ENCODE results near the gene GNB3.
A peak's percentile ranks its signal among the peaks of the same experiment; 100 is the strongest.

GNB3 gene

GRCh38 chr12:6840761-6841515, at the start of gene GNB3:
Gene GNB3, plus strand, starts transcription at chr12:6840925. Its CDS starts 363 bp downstream, at chr12:6841288.
- no peak for DNase-seq (ENCODE audit: low spot score in 2 of 2)
- H3K27ac Mint-ChIP-seq = no peak within 1 kb of the TSS
- H3K4me3 Mint-ChIP-seq = no peak within 1 kb of the TSS
- peaks cover under 1% of the 10 kb centered on the region for H3K4me1 Mint-ChIP-seq
- ATAC-seq = no peak
- H3K36me3 Mint-ChIP-seq = no peaks in the 10 kb centered on the region
- H3K9me3 Mint-ChIP-seq = no peaks in the 10 kb centered on the region

DNA sequence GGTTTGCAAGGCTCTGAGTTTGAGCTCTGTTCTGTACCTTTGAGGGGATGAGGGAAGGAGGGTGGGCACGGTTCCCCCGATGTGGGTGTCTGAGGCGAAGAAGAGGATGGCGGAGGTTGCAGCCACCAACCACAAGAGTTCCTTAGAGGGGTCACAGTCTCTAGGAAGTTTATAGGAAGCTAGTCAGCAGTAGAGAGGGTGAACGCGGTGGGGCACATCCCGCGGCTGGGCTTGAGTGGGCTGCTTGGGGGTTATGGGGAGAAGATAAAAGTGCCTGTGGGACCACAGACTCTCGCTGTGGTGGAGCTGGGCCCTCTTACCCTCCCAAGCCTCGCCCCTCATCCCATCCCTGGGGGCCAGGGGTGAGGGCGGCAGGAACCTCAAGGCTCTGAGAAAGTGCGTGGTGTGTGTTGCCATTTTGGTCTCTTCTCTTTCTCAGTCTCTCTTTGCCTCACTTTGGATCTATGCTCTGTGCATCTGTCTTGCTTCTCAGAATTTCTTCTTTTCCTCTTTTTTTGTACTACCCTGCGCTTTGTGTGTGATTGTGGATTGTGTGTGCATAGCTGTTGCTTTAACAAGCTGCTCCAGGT, 48.7 kb upstream of the GNB3 start:
- DNase-seq (ENCODE audit: low spot score in 2 of 2) = no peak
- Mint-ChIP-seq H3K36me3 (peaks cover 12% of the 10 kb centered on the region), H3K4me1 (peaks cover 27% of the 10 kb centered on the region), H3K4me3 (peak overlapping the region; percentile 61), H3K9me3 (no peaks in the 10 kb centered on the region), H3K27ac (peak overlapping the region; percentile 76)
- ATAC-seq = peak; percentile 25

DNA sequence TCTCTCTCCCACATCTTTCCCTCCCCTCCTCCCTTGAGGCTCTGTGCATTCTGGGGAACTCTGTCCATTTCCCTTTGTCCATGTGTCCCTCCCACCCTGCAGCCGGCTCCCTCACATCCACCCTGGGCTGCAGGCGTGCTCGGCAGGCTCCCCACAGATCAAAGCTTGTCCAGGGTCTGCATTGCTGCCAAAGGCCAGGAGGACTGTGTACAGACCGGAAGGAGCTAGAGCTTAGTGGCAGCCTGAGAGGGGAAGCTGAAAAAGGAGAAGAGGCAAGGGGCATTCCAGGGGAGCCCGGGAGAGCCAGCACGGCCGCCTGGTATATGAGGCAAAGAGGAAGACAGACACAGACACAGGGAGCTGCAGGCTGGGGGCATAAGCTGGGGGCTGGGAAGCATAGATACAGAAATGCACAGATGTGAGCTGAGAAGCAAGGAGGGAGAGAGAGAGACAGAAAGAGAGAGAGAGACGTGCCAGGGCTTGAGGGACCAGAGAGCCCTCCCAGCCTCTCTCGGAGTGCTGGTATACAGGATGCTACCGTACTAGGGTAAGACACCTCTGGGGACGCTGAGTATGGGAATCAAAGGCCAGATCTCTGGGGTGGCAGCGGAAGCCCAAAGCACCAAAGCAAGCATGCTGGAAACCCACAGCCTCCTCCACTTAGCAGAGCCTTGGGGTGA, 48.1 kb upstream of the GNB3 start:
- Mint-ChIP-seq H3K9me3 (no peaks in the 10 kb centered on the region), H3K36me3 (peaks cover 12% of the 10 kb centered on the region), H3K4me3 (peak overlapping the region; percentile 61), H3K4me1 (peaks cover 26% of the 10 kb centered on the region), H3K27ac (peak overlapping the region; percentile 76)
- peak; percentile 40 for ATAC-seq
- no peak for DNase-seq (ENCODE audit: low spot score in 2 of 2)

GRCh38 chr12:6795088-6795487, 45.6 kb upstream of the GNB3 start:
- peaks cover 12% of the 10 kb centered on the region for H3K36me3 Mint-ChIP-seq
- no peak for DNase-seq (ENCODE audit: low spot score in 2 of 2)
- H3K4me3 Mint-ChIP-seq = no peak overlapping the region
- H3K4me1 Mint-ChIP-seq = peaks cover 15% of the 10 kb centered on the region
- ATAC-seq = no peak
- H3K27ac Mint-ChIP-seq = no peak overlapping the region
- no peaks in the 10 kb centered on the region for H3K9me3 Mint-ChIP-seq

- Mint-ChIP-seq H3K4me3 (no peak overlapping the region), H3K27ac (no peak overlapping the region), H3K36me3 (peaks cover 14% of the 10 kb centered on the region), H3K4me1 (peaks cover 14% of the 10 kb centered on the region), H3K9me3 (no peaks in the 10 kb centered on the region)
- ATAC-seq = no peak
- no peak for DNase-seq (ENCODE audit: low spot score in 2 of 2)
These were observed 44.1 kb upstream of the GNB3 start for GRCh38 chr12:6796576-6796975.

- Mint-ChIP-seq H3K27ac (no peak overlapping the region), H3K9me3 (no peaks in the 10 kb centered on the region), H3K36me3 (peaks cover 23% of the 10 kb centered on the region), H3K4me1 (no peaks in the 10 kb centered on the region), H3K4me3 (no peak overlapping the region)
- no peak for DNase-seq (ENCODE audit: low spot score in 2 of 2)
- no peak for ATAC-seq
These were observed 41.6 kb upstream of the GNB3 start for GRCh38 chr12:6799147-6799546.

DNA sequence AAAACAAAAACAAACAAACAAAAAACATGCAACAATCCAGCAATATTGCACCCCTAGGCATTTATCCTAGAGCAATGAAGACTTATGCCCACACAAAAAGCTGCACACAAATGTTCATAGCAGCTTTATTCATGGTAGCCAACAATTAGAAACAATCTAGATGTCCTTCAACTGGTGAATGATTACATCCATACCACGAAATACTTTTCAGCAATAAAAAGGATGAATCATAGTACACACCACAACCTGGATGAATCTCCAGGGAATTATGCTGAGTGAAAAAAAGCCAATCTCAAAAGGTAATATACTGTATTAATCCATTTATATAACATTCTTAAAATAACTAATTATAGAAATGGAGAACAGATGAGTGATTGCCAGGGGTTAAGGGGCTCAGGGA, 33.6 kb upstream of the GNB3 start:
- peaks cover 8% of the 10 kb centered on the region for H3K4me1 Mint-ChIP-seq
- H3K4me3 Mint-ChIP-seq = no peak overlapping the region
- H3K9me3 Mint-ChIP-seq = no peaks in the 10 kb centered on the region
- ATAC-seq (no peak), DNase-seq (ENCODE audit: low spot score in 2 of 2) (no peak)
- H3K27ac Mint-ChIP-seq = no peak overlapping the region
- peaks cover 32% of the 10 kb centered on the region for H3K36me3 Mint-ChIP-seq

DNA sequence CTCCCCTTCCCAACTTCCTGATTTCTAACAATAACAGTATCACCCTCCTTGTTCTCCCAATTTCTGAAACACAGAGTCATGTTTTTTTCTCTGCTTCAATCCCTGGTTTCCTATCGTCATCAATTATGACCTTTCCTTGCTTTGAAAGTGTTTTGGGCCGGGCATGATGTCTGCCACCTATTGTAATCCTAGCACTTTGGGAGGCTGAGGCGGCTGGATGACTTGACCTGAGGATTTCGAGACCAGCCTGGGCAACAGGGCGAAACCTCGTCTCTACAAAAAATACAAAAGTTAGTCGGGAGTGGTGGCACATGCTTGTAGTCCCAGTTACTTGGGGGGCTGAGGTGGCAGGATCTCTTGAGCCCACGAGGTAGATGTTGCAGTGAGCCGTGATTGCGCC, 31.7 kb upstream of the GNB3 start:
- no peak for ATAC-seq
- Mint-ChIP-seq H3K36me3 (peaks cover 29% of the 10 kb centered on the region), H3K4me1 (peaks cover 8% of the 10 kb centered on the region), H3K27ac (no peak overlapping the region), H3K4me3 (no peak overlapping the region), H3K9me3 (no peaks in the 10 kb centered on the region)
- no peak for DNase-seq (ENCODE audit: low spot score in 2 of 2)

DNA sequence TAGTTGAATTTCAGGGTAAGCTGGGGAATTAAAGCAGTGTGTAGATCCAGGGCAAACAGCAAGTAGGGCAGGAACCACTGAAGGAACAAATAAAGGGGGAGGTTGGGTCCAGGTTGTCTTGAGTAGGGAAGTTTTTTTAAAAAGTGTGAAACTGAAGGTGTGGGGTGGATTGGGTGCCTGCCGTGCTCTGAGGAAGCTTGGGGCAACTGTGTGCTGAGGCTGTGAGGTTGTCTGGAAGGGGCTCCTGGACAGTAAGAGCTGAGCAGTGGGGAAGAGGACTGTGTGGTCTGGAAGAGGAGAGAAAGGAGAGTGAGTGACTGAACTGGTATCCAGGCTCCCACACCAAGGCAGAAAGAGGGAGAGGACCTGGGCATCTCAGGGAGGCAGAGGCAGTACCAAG, 30.0 kb upstream of the GNB3 start:
- Mint-ChIP-seq H3K4me3 (no peak overlapping the region), H3K4me1 (peaks cover 8% of the 10 kb centered on the region), H3K27ac (peak overlapping the region; percentile 44), H3K9me3 (no peaks in the 10 kb centered on the region), H3K36me3 (peaks cover 12% of the 10 kb centered on the region)
- DNase-seq (ENCODE audit: low spot score in 2 of 2) (no peak), ATAC-seq (no peak)

DNA sequence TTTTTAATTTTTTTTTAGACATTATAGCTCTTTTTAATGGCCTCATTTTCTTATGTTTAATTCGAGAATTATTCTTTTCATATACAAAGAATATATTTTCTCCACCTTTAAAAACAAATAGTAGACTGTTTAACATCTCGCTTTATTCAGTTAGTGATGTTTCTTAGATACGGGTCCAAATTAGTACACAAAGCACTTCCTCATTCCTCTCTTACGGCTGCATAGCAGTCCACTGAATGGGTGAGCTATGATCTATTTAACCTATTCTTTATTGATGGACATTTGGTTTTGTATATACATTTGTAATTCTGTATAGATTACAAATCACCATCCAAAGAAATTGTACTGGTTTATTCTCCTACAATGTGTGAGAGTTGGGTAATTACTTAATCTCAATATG, 27.4 kb upstream of the GNB3 start:
- H3K36me3 Mint-ChIP-seq = peaks cover 7% of the 10 kb centered on the region
- DNase-seq (ENCODE audit: low spot score in 2 of 2) (no peak), ATAC-seq (no peak)
- H3K27ac Mint-ChIP-seq = no peak overlapping the region
- no peaks in the 10 kb centered on the region for H3K9me3 Mint-ChIP-seq
- peaks cover 8% of the 10 kb centered on the region for H3K4me1 Mint-ChIP-seq
- H3K4me3 Mint-ChIP-seq = no peak overlapping the region

GRCh38 chr12:6816598-6816997, 24.1 kb upstream of the GNB3 start:
- H3K27ac Mint-ChIP-seq = no peak overlapping the region
- no peak overlapping the region for H3K4me3 Mint-ChIP-seq

GRCh38 chr12:6817098-6817497, 23.6 kb upstream of the GNB3 start:
- Mint-ChIP-seq H3K4me3 (no peak overlapping the region), H3K36me3 (peaks cover 4% of the 10 kb centered on the region), H3K27ac (no peak overlapping the region), H3K9me3 (no peaks in the 10 kb centered on the region), H3K4me1 (peaks cover 13% of the 10 kb centered on the region)
- DNase-seq (ENCODE audit: low spot score in 2 of 2) (no peak), ATAC-seq (no peak)

More at GRCh38 chr12:6816598-6816997, 24.1 kb upstream of the GNB3 start:
- no peak for ATAC-seq
- DNase-seq (ENCODE audit: low spot score in 2 of 2) = no peak
- Mint-ChIP-seq H3K9me3 (no peaks in the 10 kb centered on the region), H3K36me3 (peaks cover 4% of the 10 kb centered on the region), H3K4me1 (peaks cover 9% of the 10 kb centered on the region)

- H3K27ac Mint-ChIP-seq = no peak overlapping the region
- no peak overlapping the region for H3K4me3 Mint-ChIP-seq
- DNase-seq (ENCODE audit: low spot score in 2 of 2) (no peak), ATAC-seq (no peak)
- no peaks in the 10 kb centered on the region for H3K9me3 Mint-ChIP-seq
- peaks cover 17% of the 10 kb centered on the region for H3K4me1 Mint-ChIP-seq
- peaks cover 4% of the 10 kb centered on the region for H3K36me3 Mint-ChIP-seq
These were observed 23.0 kb upstream of the GNB3 start for GRCh38 chr12:6817662-6818157.

DNA sequence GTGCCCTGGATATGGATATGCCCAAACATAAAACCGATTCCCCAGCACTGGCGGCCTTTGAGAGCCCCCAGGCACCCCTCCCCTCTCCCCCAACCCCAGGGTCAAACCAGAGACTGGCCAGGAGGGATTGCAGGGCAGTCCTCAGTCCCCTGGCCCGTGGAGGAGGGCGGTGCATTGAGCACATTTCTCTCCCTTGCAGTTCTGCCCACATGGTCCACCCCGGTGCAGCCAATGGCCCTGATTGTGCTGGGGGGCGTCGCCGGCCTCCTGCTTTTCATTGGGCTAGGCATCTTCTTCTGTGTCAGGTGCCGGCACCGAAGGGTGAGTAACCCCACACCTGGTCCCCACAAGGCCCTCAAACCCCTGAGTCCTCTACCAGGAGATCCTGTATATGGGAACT, 22.5 kb upstream of the GNB3 start:
- H3K9me3 Mint-ChIP-seq = no peaks in the 10 kb centered on the region

GRCh38 chr12:6818645-6819044, 22.1 kb upstream of the GNB3 start:
- no peak for ATAC-seq
- no peaks in the 10 kb centered on the region for H3K9me3 Mint-ChIP-seq
- no peak for DNase-seq (ENCODE audit: low spot score in 2 of 2)
- no peak overlapping the region for H3K4me3 Mint-ChIP-seq
- H3K4me1 Mint-ChIP-seq = peaks cover 17% of the 10 kb centered on the region
- H3K36me3 Mint-ChIP-seq = peaks cover 4% of the 10 kb centered on the region
- H3K27ac Mint-ChIP-seq = no peak overlapping the region

More for the DNA sequence above, 22.5 kb upstream of the GNB3 start:
- Mint-ChIP-seq H3K27ac (no peak overlapping the region), H3K36me3 (peaks cover 4% of the 10 kb centered on the region), H3K4me3 (no peak overlapping the region), H3K4me1 (peaks cover 17% of the 10 kb centered on the region)
- no peak for DNase-seq (ENCODE audit: low spot score in 2 of 2)
- no peak for ATAC-seq
